ENCODE data around the gene EHD4.

The EHD4 gene

DNA sequence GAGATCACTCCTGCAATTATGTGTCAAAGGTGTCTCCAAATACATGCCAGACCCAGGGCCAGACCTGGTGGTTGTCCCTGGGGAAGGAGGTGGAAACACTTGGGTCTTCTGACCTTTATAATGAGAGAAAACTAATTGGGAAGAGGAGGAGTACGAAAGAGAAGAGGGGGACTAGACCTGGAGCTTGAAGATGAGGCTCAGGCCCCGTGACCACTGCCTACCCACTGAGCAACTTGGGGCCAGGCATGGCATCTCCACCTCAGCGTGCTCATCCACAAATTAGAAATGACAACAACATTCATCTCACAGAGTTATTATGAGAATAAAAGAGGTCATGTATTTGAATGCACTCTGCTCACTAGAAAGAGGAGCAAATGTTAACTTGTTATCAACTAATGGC, 59.1 kb downstream of the EHD4 start:
- no peak for FAIRE-seq
- TF ChIP-seq, protein P1, sequence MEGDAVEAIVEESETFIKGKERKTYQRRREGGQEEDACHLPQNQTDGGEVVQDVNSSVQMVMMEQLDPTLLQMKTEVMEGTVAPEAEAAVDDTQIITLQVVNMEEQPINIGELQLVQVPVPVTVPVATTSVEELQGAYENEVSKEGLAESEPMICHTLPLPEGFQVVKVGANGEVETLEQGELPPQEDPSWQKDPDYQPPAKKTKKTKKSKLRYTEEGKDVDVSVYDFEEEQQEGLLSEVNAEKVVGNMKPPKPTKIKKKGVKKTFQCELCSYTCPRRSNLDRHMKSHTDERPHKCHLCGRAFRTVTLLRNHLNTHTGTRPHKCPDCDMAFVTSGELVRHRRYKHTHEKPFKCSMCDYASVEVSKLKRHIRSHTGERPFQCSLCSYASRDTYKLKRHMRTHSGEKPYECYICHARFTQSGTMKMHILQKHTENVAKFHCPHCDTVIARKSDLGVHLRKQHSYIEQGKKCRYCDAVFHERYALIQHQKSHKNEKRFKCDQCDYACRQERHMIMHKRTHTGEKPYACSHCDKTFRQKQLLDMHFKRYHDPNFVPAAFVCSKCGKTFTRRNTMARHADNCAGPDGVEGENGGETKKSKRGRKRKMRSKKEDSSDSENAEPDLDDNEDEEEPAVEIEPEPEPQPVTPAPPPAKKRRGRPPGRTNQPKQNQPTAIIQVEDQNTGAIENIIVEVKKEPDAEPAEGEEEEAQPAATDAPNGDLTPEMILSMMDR (IDR thresholded peaks at IDR 0.05; ENCODE audit: insufficient read depth, missing control alignments): no peak
- no peak for DNase-seq (ENCODE audit: insufficient read length, low spot score)

DNA sequence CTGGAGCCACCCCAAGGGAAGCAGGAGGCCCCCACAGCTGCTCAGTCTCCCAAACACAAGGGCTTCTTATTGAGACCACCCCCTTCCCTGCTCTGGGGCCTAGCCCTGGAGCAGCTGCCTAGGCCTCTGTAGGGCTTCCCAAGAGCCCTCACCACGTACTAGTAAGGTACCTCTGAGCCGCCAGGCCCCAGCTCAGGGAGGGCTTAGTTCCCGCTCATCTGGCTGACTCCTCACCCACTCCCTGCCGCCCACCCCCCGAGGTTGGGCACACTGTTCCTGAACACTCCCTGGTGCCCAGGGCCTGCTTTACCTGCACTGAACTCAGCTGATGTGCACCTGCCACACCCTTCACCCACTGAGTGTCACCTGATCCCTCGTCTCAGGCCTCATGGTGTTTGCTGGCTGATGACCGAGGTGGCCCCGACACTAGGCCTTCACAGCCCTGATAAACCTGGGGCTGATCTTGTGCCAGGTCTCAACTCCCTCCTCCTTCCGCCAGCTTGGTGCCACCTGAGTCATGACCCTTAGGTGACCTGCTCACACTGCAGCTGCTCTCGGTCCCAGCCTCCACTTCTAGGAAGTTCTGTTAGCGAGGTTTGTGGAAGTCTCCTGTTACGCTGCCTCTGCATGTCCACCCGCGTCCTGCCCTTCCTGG, 60.5 kb downstream of the EHD4 start:
- TF ChIP-seq, protein P1 (IDR thresholded peaks at IDR 0.05; ENCODE audit: insufficient read depth, missing control alignments): no peak

DNA sequence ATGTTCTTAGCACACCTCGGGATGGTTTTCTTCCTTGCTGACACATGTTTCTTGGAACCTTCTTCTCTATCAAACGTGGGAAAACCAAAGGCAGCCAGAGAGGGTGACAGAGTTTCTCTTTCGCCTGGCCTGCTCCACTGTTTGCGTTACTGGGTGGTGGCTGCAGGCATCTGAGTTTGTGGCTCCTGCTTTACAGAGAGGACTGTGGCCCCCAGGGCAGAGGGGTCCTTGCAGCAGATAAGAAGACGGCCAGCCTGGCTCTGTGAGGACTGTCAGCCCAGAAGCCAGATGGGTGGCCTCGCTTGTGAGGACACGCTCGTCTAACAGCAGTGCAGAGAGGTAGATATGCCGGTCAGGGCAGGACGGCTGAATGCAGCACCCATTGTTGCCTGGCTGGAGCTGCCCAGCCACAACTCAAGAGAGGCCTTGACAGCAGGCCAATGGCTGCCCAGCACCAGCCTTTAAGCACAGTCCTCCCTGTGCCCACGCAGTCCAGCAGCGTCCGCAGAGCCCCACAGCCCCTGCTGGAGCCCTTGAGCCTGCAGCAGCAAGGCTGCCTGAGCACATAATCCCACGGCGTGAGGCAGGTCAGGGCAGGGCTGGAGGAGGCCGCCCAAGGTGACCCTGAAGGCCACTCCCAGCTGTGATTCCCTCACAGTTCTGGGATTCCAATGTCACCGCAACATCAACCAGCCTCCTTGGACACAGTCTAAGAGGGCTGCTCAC, 63.5 kb downstream of the EHD4 start:
- TF ChIP-seq, protein P1 (IDR thresholded peaks at IDR 0.05; ENCODE audit: insufficient read depth, missing control alignments): no peak
- FAIRE-seq: no peak
- no peak for DNase-seq (ENCODE audit: insufficient read length, low spot score)

More for the DNA sequence above, 60.5 kb downstream of the EHD4 start:
- DNase-seq (ENCODE audit: insufficient read length, low spot score) (no peak), FAIRE-seq (no peak)

DNA sequence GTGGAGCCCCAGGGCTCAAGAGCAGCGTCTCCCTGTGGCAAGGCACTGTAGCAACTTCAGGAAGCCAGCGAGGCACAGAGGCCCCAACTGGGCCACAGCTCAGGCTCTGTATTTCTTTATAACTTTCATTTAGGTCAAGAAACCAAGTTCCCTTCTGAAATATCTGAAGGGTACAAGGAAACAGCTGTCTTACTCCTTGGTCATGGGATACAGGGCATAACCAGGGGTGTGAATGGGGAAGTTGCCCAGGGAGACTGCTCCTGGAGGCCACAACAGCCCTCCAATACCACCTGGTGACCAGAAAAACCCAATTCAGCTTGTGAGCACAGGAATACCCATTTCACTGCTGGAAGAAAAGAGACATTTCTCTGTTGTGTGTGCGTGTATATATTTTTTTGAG, 65.2 kb downstream of the EHD4 start:
- TF ChIP-seq, protein P1 (IDR thresholded peaks at IDR 0.05; ENCODE audit: insufficient read depth, missing control alignments): no peak
- no peak for DNase-seq (ENCODE audit: insufficient read length, low spot score)
- FAIRE-seq: no peak

DNA sequence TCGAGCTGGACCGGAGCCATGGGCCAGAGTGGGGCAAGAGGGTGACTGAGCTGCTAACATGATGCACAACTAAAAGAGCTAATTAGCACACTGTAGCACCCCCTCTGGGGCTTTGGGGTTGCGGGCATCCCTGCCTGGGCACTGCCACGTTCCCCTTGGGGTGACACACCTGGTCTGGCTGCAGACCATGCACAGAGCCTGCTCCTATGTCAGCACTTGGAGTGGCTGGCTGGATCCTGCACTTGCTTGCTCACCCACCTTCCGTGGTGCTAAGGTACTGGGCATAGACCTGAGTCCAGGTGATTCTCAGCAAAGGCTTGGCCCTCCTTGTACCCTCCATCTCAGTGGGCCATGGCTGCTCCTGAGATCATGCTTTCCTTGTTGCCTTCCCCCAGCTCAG, 65.7 kb downstream of the EHD4 start:
- no peak for FAIRE-seq
- DNase-seq (ENCODE audit: insufficient read length, low spot score): no peak
- TF ChIP-seq, protein P1 (IDR thresholded peaks at IDR 0.05; ENCODE audit: insufficient read depth, missing control alignments): no peak

DNA sequence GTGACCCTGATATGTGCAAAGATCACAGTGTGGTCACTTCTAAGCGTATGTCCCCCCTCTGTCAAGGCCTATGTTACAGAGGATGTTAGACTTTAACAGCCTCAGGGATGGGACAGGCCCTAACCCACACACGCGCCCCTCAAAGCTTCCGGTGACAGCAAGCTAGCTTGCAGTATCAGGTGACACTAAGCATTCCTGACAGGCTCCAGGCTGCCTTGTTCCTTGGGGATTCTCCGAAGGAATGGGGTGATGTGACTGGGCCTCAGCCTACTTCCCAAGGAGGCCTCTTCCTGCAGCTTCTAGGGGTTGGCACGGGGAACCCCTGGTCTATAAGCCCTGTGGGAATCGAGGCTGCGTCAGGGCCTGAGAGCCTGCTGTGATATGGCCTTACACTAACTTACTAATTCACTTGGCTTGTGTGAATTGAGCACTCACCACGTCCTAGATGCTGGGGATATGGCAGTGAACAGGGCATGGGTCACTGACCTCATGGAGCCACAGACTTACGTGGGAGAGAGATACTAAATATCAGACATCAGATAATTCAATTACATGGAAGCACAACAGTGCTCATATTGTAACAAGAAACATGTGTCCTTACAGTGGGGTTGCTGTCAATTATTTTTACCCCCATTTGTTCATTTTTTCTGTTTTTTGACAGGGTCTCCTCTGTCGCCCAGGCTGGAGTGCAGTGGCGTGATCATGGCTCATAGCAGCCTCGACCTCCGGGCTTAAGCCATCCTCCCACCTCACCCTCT, 67.1 kb downstream of the EHD4 start:
- TF ChIP-seq, protein P1 (IDR thresholded peaks at IDR 0.05; ENCODE audit: insufficient read depth, missing control alignments): no peak
- FAIRE-seq: no peak
- no peak for DNase-seq (ENCODE audit: insufficient read length, low spot score)
